CD4-positive, alpha-beta T cell treated with Interleukin-12 subunit alpha and Interleukin-12 subunit beta, for 1 hour (primary cell): ENCODE results near the gene CCDC91.
"Not testable (repeated sequence)": the region's sequence is repeated elsewhere in the genome, so short reads cannot be mapped to it uniquely, and the experiment has no call there.

ENCODE experiments used
- DNase-seq: peaks from one replicate; pipeline ENCODE4 v3.0.0-alpha.2; 2020

The CCDC91 gene

DNA sequence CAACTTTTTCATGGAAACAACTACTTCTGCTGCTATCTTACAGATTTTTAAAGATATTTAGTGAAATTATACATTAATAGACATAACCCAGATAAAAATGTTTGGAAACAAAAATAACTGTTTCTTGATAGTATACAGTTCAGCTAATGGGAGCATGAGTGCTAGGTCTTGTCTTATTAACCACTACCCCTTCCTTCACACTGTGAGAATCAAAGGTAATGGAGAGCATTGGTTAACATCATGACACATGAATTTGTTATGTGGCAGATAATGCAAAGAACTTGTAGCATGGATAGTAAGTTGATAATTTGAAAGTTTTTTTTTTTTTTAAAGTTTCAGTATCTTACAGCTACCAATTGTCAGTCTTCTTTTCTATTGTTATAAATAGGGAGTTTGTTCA, 44.2 kb downstream of the CCDC91 start:
- DNase-seq = no peak

GRCh38 chr12:28235015-28235414, 44.8 kb downstream of the CCDC91 start:
- DNase-seq = no peak

- DNase-seq = no peak
Measured at GRCh38 chr12:28235985-28236384, 45.7 kb downstream of the CCDC91 start.

DNA sequence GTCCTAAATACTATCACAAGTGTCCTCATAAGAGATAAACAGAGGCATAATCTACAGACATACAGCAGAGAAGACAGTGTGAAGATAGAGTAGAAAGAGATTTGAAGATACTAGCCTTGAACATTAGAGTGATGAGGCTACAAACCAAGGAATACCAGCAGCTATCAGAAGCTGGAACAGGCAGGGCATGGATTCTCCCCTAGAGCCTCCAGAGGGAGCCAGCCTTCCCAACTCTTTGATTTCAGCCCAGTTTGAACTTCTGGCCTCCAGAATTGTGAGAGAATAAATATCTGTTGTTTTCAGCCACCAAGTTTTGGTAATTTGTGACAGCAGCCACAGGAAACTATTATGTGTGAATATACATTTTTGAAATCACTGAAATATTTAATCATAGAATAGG, 47.2 kb downstream of the CCDC91 start:
- DNase-seq = no peak

- no peak for DNase-seq
Measured at GRCh38 chr12:28239918-28240317, 49.7 kb downstream of the CCDC91 start.

- DNase-seq = no peak
Measured at GRCh38 chr12:28240853-28241252, 50.6 kb downstream of the CCDC91 start.

- no peak for DNase-seq
Measured at GRCh38 chr12:28242129-28242495, 51.9 kb downstream of the CCDC91 start.

- DNase-seq = no peak
Measured at GRCh38 chr12:28242496-28243309, 52.4 kb downstream of the CCDC91 start.

DNA sequence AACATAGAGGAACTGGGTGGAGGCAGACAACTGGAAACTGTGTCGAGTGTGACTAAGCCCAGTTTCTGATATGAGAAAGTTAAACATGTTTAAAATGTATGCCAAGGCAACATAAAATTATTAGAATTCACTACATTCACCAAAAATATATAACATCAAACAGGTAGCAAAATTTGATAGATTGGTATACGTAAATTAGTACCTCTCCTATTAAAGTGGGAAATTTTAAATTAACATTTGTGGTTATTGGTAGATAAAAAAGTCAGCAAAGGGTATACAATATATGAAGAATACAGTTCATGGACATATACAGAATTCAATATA, 53.0 kb downstream of the CCDC91 start:
- no peak for DNase-seq

- no peak for DNase-seq
Measured at GRCh38 chr12:28247806-28248205, 57.5 kb downstream of the CCDC91 start.

- DNase-seq = no peak
Measured at GRCh38 chr12:28248555-28249145, 58.4 kb downstream of the CCDC91 start.

- peak; percentile 49 for DNase-seq
Measured at GRCh38 chr12:28253161-28253641, 62.9 kb downstream of the CCDC91 start.

- no peak for DNase-seq
Measured at GRCh38 chr12:28257411-28257810, 67.2 kb downstream of the CCDC91 start.

DNA sequence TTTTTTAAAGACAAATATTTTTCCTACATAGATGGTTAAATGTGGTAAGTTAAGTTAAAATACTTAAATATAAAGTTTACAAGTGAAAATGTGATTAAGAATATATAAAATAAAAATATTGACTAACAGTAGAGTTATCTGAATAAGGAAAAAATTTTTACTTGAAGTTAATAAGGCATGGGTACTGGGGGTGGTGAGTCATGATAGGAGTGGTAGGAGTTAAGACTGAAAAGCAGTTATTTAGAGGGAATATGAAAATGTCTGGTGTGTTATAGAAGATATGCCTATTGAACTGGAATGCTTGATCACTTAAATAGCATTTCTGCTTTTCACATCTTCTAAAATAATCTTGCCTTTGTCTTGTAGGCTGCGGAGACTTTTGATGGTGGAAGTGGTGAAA, 68.7 kb downstream of the CCDC91 start:
- no peak for DNase-seq

DNA sequence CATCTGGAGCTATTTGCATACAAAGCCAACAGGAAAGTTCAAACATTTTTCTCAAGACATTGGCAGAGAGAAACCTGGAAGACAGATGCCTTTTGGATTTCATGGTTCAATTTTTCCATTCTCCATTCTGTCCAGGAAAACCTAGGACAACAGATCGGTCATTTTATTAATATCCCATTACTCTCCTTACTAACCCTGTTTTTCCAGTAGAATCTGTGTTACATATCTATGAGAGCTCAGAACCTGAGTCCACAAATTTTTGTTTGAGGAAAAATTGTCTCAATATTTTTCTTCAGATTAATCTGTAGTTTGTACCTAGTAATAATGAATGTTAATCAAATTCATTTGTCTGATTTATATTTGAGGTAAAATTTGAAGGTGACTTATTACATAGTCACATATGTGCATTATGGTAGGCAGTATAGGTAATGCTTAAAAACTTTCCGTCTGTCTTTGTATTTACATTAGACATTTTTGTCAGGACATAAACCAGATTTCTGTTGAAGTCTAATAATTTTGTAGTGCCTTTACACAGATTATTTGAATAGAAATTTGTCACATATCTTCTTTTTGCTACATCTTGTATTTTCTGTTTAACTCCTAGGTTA, 75.3 kb downstream of the CCDC91 start:
- DNase-seq = no peak

DNA sequence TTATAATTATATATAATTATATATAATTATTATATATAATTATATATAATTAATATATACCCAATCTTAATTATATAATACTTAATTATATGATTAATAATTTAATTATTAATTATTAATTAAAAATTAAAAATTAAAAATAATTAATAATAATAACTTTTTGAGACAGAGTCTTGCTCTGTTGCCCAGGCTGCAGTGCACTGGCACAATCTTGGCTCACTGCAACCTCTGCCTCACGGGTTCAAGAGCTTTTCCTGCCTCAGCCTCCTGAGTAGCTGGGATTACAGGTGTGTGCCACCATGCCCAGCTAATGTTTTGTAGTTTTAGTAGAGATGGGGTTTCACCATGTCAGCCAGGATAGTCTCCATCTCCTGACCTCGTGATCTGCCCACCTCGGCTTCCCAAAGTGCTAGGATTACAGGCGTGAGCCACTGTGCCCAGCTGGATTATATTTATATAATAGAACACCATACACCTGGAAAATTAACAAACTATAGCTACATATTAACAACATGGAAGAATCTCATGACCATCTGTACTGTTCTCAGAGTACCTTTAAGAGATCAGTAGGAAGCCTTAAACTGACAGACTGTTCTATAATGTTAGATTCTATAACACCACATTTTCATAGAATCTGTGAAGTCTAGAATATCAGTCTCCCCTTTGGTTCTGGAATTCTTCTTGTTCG, 77.8 kb downstream of the CCDC91 start:
- DNase-seq = not testable (repeated sequence)

DNA sequence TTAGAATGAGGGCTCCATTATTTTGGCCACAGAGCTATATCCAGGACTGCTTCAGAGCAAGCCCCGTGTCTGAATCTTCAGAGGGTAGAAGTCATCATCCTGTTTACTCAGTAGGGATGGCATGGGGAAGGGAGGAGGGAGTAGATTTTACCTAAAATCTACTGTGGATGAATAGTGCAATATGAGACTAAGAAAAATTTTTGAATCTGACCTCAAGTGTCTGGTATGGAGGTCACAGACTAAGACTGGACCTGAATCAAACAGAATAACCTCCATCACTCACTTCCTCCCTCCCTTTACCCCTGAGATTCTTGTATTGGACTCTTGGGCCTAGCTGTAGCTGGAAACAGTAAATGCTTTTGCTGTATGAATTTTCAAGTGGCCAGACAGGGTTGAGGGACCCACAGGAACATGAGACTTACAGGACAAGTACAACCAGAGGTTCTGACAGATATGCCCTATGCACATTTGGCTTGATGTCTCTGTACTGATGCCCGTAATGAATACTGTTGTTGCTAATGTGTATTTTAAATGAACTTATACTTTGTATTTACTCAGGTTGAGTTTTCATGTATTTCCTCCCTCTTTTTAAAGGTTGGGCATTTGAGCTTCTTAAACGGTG, 78.5 kb downstream of the CCDC91 start:
- DNase-seq = no peak

GRCh38 chr12:28269851-28270250, 79.6 kb downstream of the CCDC91 start:
- DNase-seq = no peak

- no peak for DNase-seq
Measured at GRCh38 chr12:28278499-28278898, 88.2 kb downstream of the CCDC91 start.

DNA sequence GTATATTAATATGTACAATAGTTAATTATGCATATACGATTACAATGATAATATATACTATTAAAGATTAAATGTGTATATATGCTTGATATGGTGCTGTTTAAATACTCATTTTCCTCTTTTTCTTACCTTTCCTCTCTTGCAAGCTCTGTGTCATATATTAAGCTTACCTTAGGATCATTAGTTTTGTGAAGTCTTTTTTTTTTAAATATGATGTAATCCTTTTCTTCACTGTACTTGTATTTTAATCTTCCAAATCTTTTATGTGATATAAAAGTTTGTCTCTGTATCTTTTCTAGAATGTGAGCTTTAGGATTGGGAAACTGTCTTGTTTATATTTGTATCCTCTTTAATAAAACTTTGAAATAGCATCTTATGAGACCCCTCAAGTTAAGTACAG, 88.7 kb downstream of the CCDC91 start:
- DNase-seq = no peak

- DNase-seq = no peak
Measured at GRCh38 chr12:28286352-28286751, 96.1 kb downstream of the CCDC91 start.

DNA sequence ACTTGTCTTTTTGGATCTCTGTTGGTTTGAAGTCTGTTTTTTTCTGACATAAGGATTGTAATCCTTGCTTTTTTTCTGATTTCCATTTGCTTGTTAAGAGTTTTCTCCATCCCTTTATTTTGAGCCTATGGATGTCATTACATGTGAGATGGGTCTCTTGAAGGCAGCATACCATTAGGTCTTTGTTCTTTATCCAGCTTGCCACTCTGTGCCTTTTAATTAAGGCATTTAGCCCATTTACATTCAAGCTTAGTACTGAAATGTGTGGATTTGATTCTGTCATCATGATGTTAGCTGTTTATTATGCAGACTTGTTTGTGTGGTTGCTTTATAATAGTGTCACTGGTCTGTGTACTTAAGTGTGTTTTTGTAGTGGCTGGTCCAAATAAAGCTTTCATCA, 100.0 kb downstream of the CCDC91 start:
- DNase-seq = no peak

DNA sequence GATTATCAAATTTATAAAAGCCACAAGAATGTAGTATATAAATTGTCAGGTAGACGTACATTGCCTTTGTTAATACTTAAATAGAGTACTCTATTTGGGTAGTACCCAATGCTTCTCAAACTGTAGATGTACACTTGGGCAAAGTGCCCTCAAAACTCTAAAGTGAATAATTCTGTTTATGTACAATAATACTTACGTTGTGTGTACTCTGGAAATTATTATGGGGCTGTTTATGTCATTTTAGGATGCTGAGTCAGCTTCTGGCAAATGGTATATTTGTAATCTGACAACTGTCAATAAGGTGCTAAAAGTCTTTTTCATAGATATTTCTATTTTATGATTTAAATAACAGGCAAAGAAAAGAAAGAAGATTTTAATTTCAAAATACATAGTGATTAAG, 102.4 kb downstream of the CCDC91 start:
- DNase-seq = no peak
